Activated CD4-positive, alpha-beta T cell treated with anti-CD3 and anti-CD28 coated beads, Interleukin-2, amount 10 ng/mL, durations not matched to agents 7 days and 5 days (primary cell): ENCODE measurements around the gene CDH4. TPM values are rescaled to one million over a fixed set of nuclear protein-coding genes. Genes with fewer than 3 reads are reported as not detected.

Experiments used
- CTCF ChIA-PET: fragments of 350-600 bp; sonication (Branson Sonifier 250); formaldehyde crosslinking; loops from one replicate; lab custom pipeline; 2021; ENCODE audit warnings: antibody characterized with exemption; lab: Charles Lee
- POLR2A ChIA-PET: fragments of 350-600 bp; sonication (Branson Sonifier 250); formaldehyde crosslinking; loops from one replicate; lab custom pipeline; 2021; ENCODE audit warnings: antibody characterized with exemption; lab: Charles Lee
- DNase-seq: peaks from one replicate; pipeline ENCODE4 v3.0.0-alpha.2; 2020
- H3K27ac Mint-ChIP-seq: one replicate; pipeline ENCODE4 v1.8.0; 2021; ENCODE audit warnings: mild to moderate bottlenecking, moderate library complexity, mixed read lengths
- H3K27me3 Mint-ChIP-seq: one replicate; pipeline ENCODE4 v1.8.0; 2021; ENCODE audit warnings: mixed read lengths
- H3K36me3 Mint-ChIP-seq: one replicate; pipeline ENCODE4 v1.8.0; 2021; ENCODE audit warnings: low read depth, mixed read lengths
- H3K4me1 Mint-ChIP-seq: one replicate; pipeline ENCODE4 v1.8.0; 2021; ENCODE audit warnings: mixed read lengths
- H3K4me3 Mint-ChIP-seq: one replicate; pipeline ENCODE4 v1.8.0; 2021; ENCODE audit warnings: mild to moderate bottlenecking, moderate library complexity, mixed read lengths
- H3K9me3 Mint-ChIP-seq: one replicate; pipeline ENCODE4 v1.8.0; 2021; ENCODE audit warnings: mixed read lengths
- total RNA-seq, 2 experiments: library from RNA; stranded (reverse); gene quantifications; one replicate each; pipeline ENCODE4 v1.2.3, GENCODE V29; 2021

Gene CDH4
- not detected for total RNA-seq

DNA sequence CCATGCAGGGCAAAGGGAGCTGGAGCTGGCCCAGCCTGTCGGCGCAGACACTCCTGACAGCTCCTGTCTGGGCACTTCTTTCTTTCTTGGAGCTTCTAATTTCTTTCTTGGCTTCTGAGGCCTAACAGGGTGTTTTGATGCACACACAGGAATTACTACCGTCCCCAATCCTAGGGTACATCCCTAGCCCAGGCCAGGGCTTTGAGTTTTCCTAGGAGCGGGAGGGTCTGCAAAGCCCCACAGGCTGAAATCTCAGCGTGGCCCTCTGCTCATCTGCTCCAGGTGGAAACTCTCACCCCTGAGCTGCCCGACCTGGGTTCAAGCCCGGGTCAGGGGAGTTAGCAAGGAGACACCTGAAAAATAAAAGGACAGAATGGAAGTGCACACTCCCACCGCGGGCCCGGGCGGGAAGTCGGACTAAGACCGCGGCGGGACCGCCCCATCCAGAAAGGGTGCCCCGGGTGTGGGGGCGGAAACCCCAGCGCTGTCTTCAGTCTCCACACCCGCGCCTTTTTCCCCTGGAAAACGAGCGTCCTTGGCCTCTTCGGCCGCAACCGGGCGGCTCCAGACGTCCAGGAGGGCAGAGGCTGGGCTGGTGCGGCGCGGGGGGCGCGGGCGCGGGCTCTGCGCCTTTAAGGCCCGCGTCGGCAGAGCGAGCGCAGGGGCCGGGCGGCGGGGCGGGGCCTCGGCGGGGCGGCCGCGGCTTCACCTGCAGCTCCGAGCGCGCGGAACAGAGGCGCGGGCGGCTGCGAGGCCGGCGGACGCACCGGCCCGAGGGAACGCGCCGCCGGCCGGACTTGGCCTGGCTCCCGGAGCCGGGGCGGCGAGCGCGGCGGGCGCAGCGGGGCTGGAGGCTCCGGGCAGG, at the start of gene CDH4:
TSS of gene CDH4 (plus strand) at position 733 of the 865 bp plus-strand sequence.
- ChIA-PET CTCF (no interaction called here), POLR2A (interaction anchor here (0.6 kb wide), 1 partner anchor 1196 kb away, joined by 3 read pairs; no protein-coding TSS in a partner anchor)
- H3K27ac Mint-ChIP-seq: no peak within 1 kb of the TSS
- peaks cover 5% of the 10 kb centered on the region for H3K4me1 Mint-ChIP-seq
- H3K36me3 Mint-ChIP-seq: no peaks in the 10 kb centered on the region
- peaks cover 43% of the 10 kb centered on the region for H3K27me3 Mint-ChIP-seq
- no peak within 1 kb of the TSS for H3K4me3 Mint-ChIP-seq
- DNase-seq: no peak
- H3K9me3 Mint-ChIP-seq: no peaks in the 10 kb centered on the region

DNA sequence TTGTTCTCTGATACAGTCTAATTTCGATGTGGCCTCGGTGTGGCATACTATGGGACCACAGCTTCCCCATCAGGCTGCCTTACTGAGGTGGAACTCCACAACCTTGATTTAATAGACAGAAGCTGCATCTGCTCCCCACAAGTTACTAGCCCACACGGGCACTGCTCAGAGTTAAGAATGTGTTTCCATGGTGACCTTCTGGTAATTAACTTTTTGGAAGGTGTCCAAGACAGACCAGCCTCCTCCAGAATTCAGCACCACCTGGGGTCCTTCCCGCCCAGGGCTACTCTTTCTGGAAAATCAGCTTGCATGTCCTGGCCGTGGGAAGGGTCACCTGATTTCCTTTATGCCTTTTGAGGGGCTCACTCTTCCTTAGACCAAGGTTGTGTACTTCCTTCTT, 48.7 kb upstream of the CDH4 start:
- no peak overlapping the region for H3K27ac Mint-ChIP-seq
- no peak for DNase-seq
- no peaks in the 10 kb centered on the region for H3K36me3 Mint-ChIP-seq
- no peak overlapping the region for H3K4me3 Mint-ChIP-seq
- no peaks in the 10 kb centered on the region for H3K9me3 Mint-ChIP-seq
- CTCF ChIA-PET: no interaction called here
- no peaks in the 10 kb centered on the region for H3K4me1 Mint-ChIP-seq
- H3K27me3 Mint-ChIP-seq: no peaks in the 10 kb centered on the region
- POLR2A ChIA-PET: no interaction called here

DNA sequence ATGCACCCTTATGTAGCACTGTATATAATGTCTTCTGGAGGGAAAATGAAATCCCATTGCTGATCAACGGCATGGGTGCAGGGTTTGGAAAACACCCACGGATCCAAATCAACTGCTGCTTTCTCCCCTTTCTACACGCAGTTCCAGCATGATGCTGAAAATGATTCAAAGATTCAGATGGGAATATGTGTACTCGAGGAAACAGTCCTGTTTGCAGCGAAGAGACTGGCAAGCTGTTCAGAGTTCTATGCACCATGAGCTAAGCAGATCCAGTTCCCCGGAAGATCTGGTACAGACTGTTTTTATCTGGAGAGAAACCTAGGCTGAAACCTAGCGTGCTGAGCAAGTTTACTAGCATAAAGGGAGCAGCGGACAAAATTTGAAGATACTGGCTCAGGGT, 47.9 kb upstream of the CDH4 start:
- ChIA-PET POLR2A (no interaction called here), CTCF (no interaction called here)
- Mint-ChIP-seq H3K4me3 (no peak overlapping the region), H3K27me3 (no peaks in the 10 kb centered on the region), H3K4me1 (no peaks in the 10 kb centered on the region), H3K36me3 (no peaks in the 10 kb centered on the region), H3K9me3 (no peaks in the 10 kb centered on the region), H3K27ac (no peak overlapping the region)
- DNase-seq: no peak

DNA sequence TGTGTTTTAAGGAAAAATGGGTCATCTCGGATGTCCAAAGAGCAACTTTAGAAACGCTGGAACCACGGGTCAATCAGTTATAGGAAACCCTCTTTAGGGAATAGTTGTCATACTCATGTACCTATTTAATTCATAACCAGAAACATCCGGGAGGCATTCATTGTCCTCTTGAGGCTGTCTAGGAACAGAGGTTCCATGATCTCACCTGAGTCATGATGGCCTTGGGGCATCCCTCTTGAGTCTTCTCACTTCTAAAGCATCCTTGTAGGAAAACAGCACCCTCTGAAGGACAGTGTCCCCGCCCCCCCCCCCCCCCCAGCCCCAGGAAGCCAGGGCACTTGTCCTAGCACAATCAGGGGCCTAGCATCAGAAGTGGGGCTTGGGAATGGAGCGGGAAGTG, 46.3 kb upstream of the CDH4 start:
- no peak for DNase-seq
- Mint-ChIP-seq H3K9me3 (no peaks in the 10 kb centered on the region), H3K4me3 (no peak overlapping the region), H3K4me1 (no peaks in the 10 kb centered on the region), H3K36me3 (no peaks in the 10 kb centered on the region), H3K27ac (no peak overlapping the region), H3K27me3 (no peaks in the 10 kb centered on the region)
- POLR2A ChIA-PET: no interaction called here
- CTCF ChIA-PET: no interaction called here

DNA sequence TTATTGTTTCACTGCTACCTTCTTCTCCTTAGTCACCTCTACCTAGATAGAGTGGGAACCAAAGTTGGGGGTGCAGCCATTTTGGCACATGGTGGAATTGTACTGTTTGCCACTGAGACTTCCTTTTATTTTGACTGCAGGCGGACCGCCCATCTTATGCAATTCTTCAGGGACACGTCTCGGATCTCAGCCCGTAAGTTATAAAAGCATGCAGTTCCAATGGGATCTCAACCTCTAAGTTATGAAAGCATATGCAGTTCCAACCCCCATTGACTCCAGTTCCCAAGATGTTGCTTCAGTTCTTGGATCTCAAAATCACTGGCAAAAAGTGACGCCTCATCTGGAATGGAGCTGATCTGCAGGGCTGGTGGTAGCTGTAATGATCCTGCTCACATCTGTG, 41.2 kb upstream of the CDH4 start:
- Mint-ChIP-seq H3K9me3 (no peaks in the 10 kb centered on the region), H3K4me3 (no peak overlapping the region), H3K36me3 (no peaks in the 10 kb centered on the region), H3K27ac (no peak overlapping the region), H3K27me3 (peaks cover 3% of the 10 kb centered on the region), H3K4me1 (no peaks in the 10 kb centered on the region)
- DNase-seq: no peak
- ChIA-PET CTCF (no interaction called here), POLR2A (no interaction called here)

DNA sequence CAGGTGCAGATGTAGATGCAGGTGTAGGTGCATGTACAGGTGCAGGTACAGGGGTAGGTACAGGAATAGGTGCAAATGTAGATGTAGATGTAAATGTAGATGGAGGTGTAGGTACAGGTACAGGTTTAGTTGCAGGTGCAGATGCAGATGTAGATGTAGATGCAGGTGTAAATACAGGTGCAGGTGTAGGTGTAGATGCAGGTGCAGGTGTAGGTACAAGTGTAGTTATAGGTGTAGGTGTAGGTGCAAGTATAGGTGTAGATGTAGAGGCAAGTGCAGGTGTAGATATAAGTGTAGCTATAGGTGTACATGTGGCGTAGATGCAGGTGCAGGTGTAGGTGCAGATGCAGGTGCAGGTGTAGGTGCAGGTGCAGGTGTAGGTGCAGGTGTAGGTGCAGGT, 34.2 kb upstream of the CDH4 start:
- DNase-seq: no peak
- H3K9me3 Mint-ChIP-seq: peaks cover 13% of the 10 kb centered on the region
- CTCF ChIA-PET: no interaction called here
- no peaks in the 10 kb centered on the region for H3K36me3 Mint-ChIP-seq
- no peak overlapping the region for H3K27ac Mint-ChIP-seq
- H3K27me3 Mint-ChIP-seq: peaks cover 3% of the 10 kb centered on the region
- no peak overlapping the region for H3K4me3 Mint-ChIP-seq
- POLR2A ChIA-PET: no interaction called here
- H3K4me1 Mint-ChIP-seq: no peaks in the 10 kb centered on the region

DNA sequence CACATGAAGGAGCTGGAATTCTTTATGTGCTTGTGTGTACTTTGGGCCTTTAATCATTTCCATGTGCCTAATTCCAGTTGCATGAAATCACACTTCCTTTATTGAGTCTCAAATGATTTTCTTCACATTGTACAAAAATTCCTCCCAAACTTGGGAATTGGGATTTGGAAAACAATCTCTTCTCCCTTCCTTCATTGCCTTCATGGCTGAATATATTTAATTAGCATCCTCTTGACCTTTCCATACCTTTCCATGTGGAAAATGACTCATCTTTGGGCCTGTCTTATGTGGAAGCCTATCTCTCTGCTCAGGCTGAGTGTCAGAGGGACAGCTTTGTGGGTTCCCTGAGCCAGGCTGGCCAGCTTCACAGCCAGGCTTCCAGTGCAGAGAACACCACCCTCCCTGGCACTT, 33.0 kb upstream of the CDH4 start:
- Mint-ChIP-seq H3K4me1 (no peaks in the 10 kb centered on the region), H3K36me3 (no peaks in the 10 kb centered on the region), H3K27ac (no peak overlapping the region), H3K4me3 (no peak overlapping the region), H3K9me3 (peaks cover 13% of the 10 kb centered on the region), H3K27me3 (no peaks in the 10 kb centered on the region)
- ChIA-PET POLR2A (no interaction called here), CTCF (interaction anchor here (0.7 kb wide), 1 partner anchor 1225 kb away, joined by 3 read pairs; no protein-coding TSS in a partner anchor)
- DNase-seq: no peak

DNA sequence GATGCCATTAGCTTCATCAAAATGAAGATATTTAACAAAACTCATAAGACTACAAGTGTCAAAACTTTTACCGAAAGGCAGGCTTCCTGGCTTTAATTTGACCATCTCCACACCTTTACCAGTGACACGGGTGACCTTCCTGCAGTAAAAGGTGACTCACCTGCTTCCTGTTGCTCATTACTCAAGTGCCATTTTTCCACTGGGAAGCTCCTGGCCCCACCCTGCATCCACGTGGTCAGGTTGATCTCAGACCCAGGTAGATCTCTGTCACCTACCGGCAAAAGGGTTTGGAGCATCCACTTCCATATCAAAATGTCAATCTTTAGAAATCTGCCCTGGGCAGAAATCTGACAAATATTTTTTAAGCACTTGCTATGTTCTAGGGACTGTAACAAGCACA, 31.9 kb upstream of the CDH4 start:
- no peaks in the 10 kb centered on the region for H3K27me3 Mint-ChIP-seq
- H3K4me3 Mint-ChIP-seq: no peak overlapping the region
- CTCF ChIA-PET: interaction anchor here (0.5 kb wide), 1 partner anchor 11 kb away, joined by 3 read pairs; no protein-coding TSS in a partner anchor
- no peaks in the 10 kb centered on the region for H3K36me3 Mint-ChIP-seq
- no peak for DNase-seq
- peaks cover 13% of the 10 kb centered on the region for H3K9me3 Mint-ChIP-seq
- H3K4me1 Mint-ChIP-seq: no peaks in the 10 kb centered on the region
- H3K27ac Mint-ChIP-seq: no peak overlapping the region
- POLR2A ChIA-PET: no interaction called here

DNA sequence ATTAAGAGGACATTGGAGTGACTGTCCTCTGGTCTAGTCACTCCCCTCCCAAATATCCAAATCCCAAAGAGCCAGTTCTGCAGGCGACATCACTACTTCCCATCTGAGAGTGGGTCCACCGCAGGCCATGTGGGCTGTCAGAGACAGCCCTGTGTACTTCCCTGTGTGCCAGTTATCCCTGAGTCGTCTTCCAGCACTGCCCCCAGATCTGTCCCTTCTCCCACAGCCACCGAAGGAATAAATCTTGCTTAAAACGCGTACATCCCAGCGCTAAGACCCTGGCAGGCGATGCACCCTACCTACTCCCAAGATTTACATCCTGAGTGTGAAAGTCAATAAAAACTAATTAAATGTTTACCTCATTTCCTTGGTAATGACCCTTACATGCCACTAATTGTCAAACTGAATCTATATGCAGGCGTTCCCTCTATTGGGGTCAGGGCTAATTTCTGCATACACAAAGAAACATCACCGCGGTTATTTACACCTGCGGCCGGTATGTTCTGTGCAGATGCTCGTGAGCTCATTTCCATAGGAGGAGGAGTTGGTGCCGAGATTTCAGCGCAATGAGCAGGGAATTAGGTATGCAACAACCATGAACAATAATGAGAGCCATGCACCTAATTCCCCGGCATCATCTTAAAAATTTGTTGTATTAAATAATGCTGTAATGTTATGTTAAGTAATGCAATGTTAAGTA, 31.3 kb upstream of the CDH4 start:
- no peak for DNase-seq
- H3K27me3 Mint-ChIP-seq: no peaks in the 10 kb centered on the region
- ChIA-PET POLR2A (no interaction called here), CTCF (no interaction called here)
- no peaks in the 10 kb centered on the region for H3K36me3 Mint-ChIP-seq
- peaks cover 13% of the 10 kb centered on the region for H3K9me3 Mint-ChIP-seq
- no peak overlapping the region for H3K4me3 Mint-ChIP-seq
- no peaks in the 10 kb centered on the region for H3K4me1 Mint-ChIP-seq
- no peak overlapping the region for H3K27ac Mint-ChIP-seq

DNA sequence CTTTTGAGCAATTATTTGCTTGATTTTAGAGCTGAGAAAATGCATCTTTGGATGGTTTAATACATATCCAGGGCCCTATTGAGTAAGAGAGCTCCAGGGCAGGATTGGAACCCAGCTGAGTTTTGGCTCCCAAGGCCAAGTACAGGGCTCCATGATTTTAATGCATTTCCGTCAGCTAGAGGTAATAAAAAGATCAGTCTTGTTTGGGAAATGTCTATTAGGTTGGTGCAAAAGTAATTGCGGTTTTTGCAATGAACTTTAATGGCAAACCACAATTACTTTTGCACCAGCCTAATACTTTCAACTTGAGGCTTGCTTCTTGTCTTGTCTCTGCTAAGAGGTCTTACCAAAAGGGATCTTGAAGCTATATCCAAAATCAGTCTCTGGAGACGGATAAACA, 29.4 kb upstream of the CDH4 start:
- H3K36me3 Mint-ChIP-seq: no peaks in the 10 kb centered on the region
- ChIA-PET POLR2A (no interaction called here), CTCF (no interaction called here)
- no peak overlapping the region for H3K4me3 Mint-ChIP-seq
- H3K9me3 Mint-ChIP-seq: peaks cover 10% of the 10 kb centered on the region
- H3K27ac Mint-ChIP-seq: no peak overlapping the region
- no peaks in the 10 kb centered on the region for H3K4me1 Mint-ChIP-seq
- no peaks in the 10 kb centered on the region for H3K27me3 Mint-ChIP-seq
- DNase-seq: no peak

DNA sequence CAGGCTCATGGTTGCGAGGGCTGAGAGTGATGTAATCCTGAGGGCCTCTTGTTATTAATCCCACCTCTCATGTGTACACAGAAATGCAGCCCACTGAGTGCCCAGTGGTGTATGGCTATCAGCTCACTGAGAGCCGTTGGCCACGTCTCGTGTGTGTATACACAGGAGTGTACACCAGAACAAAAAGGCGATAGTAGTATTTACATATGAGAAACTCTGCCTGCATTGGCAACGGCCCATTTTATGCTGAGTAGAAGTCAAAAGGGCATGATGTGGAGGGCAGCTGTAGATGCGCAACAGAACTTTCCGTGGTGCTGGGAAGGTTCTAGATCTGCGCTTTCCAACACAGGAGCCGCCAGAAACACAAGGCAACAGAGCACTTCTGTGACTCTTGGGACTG, 28.9 kb upstream of the CDH4 start:
- no peak overlapping the region for H3K4me3 Mint-ChIP-seq
- H3K36me3 Mint-ChIP-seq: no peaks in the 10 kb centered on the region
- ChIA-PET POLR2A (no interaction called here), CTCF (no interaction called here)
- peaks cover 8% of the 10 kb centered on the region for H3K9me3 Mint-ChIP-seq
- DNase-seq: no peak
- H3K27ac Mint-ChIP-seq: no peak overlapping the region
- no peaks in the 10 kb centered on the region for H3K4me1 Mint-ChIP-seq
- H3K27me3 Mint-ChIP-seq: no peaks in the 10 kb centered on the region

DNA sequence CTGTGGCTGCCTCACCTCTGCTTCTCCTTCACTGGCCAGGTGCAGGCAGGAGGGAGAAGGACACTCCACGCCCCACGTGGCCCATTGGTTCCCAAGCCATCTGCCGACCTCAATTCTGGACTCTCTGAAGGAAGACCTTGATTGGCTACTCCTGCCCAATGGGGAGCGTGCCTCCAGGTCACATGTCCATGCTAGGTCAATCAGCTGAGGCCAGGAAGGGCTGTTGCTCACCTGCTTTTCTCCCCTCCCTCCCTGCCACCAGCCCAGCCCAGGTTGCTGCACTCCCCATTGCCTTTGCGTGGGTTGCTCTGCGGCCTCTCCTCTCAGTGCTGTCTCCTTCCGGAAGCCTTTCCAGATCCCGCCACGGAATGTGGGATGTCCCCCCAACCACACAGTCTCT, 21.9 kb upstream of the CDH4 start:
- H3K4me3 Mint-ChIP-seq: no peak overlapping the region
- POLR2A ChIA-PET: no interaction called here
- DNase-seq: no peak
- peaks cover 1% of the 10 kb centered on the region for H3K4me1 Mint-ChIP-seq
- no peaks in the 10 kb centered on the region for H3K9me3 Mint-ChIP-seq
- CTCF ChIA-PET: no interaction called here
- H3K27ac Mint-ChIP-seq: no peak overlapping the region
- no peaks in the 10 kb centered on the region for H3K27me3 Mint-ChIP-seq
- no peaks in the 10 kb centered on the region for H3K36me3 Mint-ChIP-seq

DNA sequence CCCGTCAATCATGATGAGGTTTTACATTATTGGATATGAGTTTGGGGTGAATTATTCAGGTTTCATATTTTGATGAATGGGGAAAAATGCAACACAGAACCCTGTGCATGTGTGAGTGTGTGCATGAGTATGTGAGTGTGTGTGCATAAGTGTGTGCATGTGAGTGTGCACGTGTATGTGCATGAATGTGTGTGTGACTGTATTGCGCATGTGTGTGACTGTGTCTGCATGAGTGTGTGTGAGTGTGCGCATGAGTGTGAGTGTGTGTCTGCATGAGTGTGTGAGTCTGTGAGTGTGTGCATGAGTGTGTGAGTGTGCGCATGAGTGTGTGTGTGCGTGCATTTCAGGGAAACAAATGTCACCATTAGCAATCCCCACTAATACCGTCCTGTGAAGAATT, 18.5 kb upstream of the CDH4 start:
- Mint-ChIP-seq H3K36me3 (no peaks in the 10 kb centered on the region), H3K4me1 (peaks cover 1% of the 10 kb centered on the region), H3K9me3 (no peaks in the 10 kb centered on the region), H3K4me3 (no peak overlapping the region), H3K27me3 (no peaks in the 10 kb centered on the region), H3K27ac (no peak overlapping the region)
- no peak for DNase-seq
- ChIA-PET CTCF (no interaction called here), POLR2A (no interaction called here)
